ENCODE data around the gene ANKRD10. TPM values are rescaled to one million over a fixed set of nuclear protein-coding genes. Genes with fewer than 3 reads are reported as not detected.

Gene ANKRD10
- 128 and 156 TPM in 2 replicates for total RNA-seq

GRCh38 chr13:110915057-110915873 lies at the start of gene ANKRD10:
Gene ANKRD10 (minus strand): TSS chr13:110915069. CDS start chr13:110914934, 135 bp downstream.
- Histone ChIP-seq H3K79me2 (ENCODE audit: insufficient read depth, low read length) (peaks cover 39% of the 10 kb centered on the region), H3K9me3 (ENCODE audit: low read depth, low read length) (no peaks in the 10 kb centered on the region)
- TF ChIP-seq, protein P1, sequence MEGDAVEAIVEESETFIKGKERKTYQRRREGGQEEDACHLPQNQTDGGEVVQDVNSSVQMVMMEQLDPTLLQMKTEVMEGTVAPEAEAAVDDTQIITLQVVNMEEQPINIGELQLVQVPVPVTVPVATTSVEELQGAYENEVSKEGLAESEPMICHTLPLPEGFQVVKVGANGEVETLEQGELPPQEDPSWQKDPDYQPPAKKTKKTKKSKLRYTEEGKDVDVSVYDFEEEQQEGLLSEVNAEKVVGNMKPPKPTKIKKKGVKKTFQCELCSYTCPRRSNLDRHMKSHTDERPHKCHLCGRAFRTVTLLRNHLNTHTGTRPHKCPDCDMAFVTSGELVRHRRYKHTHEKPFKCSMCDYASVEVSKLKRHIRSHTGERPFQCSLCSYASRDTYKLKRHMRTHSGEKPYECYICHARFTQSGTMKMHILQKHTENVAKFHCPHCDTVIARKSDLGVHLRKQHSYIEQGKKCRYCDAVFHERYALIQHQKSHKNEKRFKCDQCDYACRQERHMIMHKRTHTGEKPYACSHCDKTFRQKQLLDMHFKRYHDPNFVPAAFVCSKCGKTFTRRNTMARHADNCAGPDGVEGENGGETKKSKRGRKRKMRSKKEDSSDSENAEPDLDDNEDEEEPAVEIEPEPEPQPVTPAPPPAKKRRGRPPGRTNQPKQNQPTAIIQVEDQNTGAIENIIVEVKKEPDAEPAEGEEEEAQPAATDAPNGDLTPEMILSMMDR (IDR thresholded peaks at IDR 0.05; ENCODE audit: extremely low read depth, low read depth, low read length): peak; percentile 67

GRCh38 chr13:110964229-110965037 lies 49.6 kb upstream of the ANKRD10 start:
- Histone ChIP-seq H3K36me3 (ENCODE audit: insufficient read depth, low read length) (no peaks in the 10 kb centered on the region), H3K27me3 (ENCODE audit: insufficient read depth, low read length) (no peaks in the 10 kb centered on the region), H3K27ac (ENCODE audit: low read depth, low read length) (no peak overlapping the region), H3K4me1 (ENCODE audit: insufficient read depth, low read length) (no peaks in the 10 kb centered on the region), H3K9me3 (ENCODE audit: low read depth, low read length) (peaks cover 7% of the 10 kb centered on the region), H3K4me2 (ENCODE audit: insufficient read depth, low read length) (no peak overlapping the region), H3K4me3 (ENCODE audit: insufficient read depth, low read length) (no peak overlapping the region), H3K79me2 (ENCODE audit: insufficient read depth, low read length) (no peaks in the 10 kb centered on the region), H2AFZ (ENCODE audit: low read length) (no peak overlapping the region), H4K20me1 (ENCODE audit: insufficient read depth, low read length) (no peaks in the 10 kb centered on the region)
- TF ChIP-seq, protein P1 (IDR thresholded peaks at IDR 0.05; ENCODE audit: extremely low read depth, low read depth, low read length): no peak
- DNase-seq (ENCODE audit: insufficient read length, low spot score, missing footprints): no peak

More at GRCh38 chr13:110915057-110915873, at the start of gene ANKRD10:
- peaks cover 34% of the 10 kb centered on the region for H4K20me1 ChIP-seq (ENCODE audit: insufficient read depth, low read length)
- peak within 1 kb of the TSS; percentile 99 for H3K27ac ChIP-seq (ENCODE audit: low read depth, low read length)
- H3K36me3 ChIP-seq (ENCODE audit: insufficient read depth, low read length): peaks cover 4% of the 10 kb centered on the region
- peak within 1 kb of the TSS; percentile 95 for H3K4me3 ChIP-seq (ENCODE audit: insufficient read depth, low read length)
- H3K4me2 ChIP-seq (ENCODE audit: insufficient read depth, low read length): peak within 1 kb of the TSS; percentile 99
- H2AFZ ChIP-seq (ENCODE audit: low read length): peak within 1 kb of the TSS; percentile 88
- peaks cover 37% of the 10 kb centered on the region for H3K4me1 ChIP-seq (ENCODE audit: insufficient read depth, low read length)
- DNase-seq (ENCODE audit: insufficient read length, low spot score, missing footprints): peak; percentile 99
- no peaks in the 10 kb centered on the region for H3K27me3 ChIP-seq (ENCODE audit: insufficient read depth, low read length)

GRCh38 chr13:110963554-110963970 lies 48.7 kb upstream of the ANKRD10 start:
- Histone ChIP-seq H3K36me3 (ENCODE audit: insufficient read depth, low read length) (no peaks in the 10 kb centered on the region), H2AFZ (ENCODE audit: low read length) (no peak overlapping the region), H3K27me3 (ENCODE audit: insufficient read depth, low read length) (no peaks in the 10 kb centered on the region), H3K9me3 (ENCODE audit: low read depth, low read length) (peaks cover 7% of the 10 kb centered on the region), H3K79me2 (ENCODE audit: insufficient read depth, low read length) (no peaks in the 10 kb centered on the region), H4K20me1 (ENCODE audit: insufficient read depth, low read length) (no peaks in the 10 kb centered on the region), H3K27ac (ENCODE audit: low read depth, low read length) (no peak overlapping the region), H3K4me2 (ENCODE audit: insufficient read depth, low read length) (no peak overlapping the region), H3K4me1 (ENCODE audit: insufficient read depth, low read length) (no peaks in the 10 kb centered on the region), H3K4me3 (ENCODE audit: insufficient read depth, low read length) (no peak overlapping the region)
- no peak for DNase-seq (ENCODE audit: insufficient read length, low spot score, missing footprints)
- TF ChIP-seq, protein P1 (IDR thresholded peaks at IDR 0.05; ENCODE audit: extremely low read depth, low read depth, low read length): no peak

- Histone ChIP-seq H3K4me2 (ENCODE audit: insufficient read depth, low read length) (no peak overlapping the region), H3K36me3 (ENCODE audit: insufficient read depth, low read length) (no peaks in the 10 kb centered on the region), H3K27ac (ENCODE audit: low read depth, low read length) (no peak overlapping the region), H3K9me3 (ENCODE audit: low read depth, low read length) (peaks cover 10% of the 10 kb centered on the region), H3K27me3 (ENCODE audit: insufficient read depth, low read length) (no peaks in the 10 kb centered on the region), H3K4me3 (ENCODE audit: insufficient read depth, low read length) (no peak overlapping the region), H4K20me1 (ENCODE audit: insufficient read depth, low read length) (no peaks in the 10 kb centered on the region), H3K4me1 (ENCODE audit: insufficient read depth, low read length) (no peaks in the 10 kb centered on the region), H3K79me2 (ENCODE audit: insufficient read depth, low read length) (no peaks in the 10 kb centered on the region), H2AFZ (ENCODE audit: low read length) (no peak overlapping the region)
- TF ChIP-seq, protein P1 (IDR thresholded peaks at IDR 0.05; ENCODE audit: extremely low read depth, low read depth, low read length): no peak
- DNase-seq (ENCODE audit: insufficient read length, low spot score, missing footprints): no peak
Measured at GRCh38 chr13:110961959-110962358, 47.1 kb upstream of the ANKRD10 start.
